ENCODE measurements around the gene ADGRL1. TPM values are rescaled to one million over a fixed set of nuclear protein-coding genes. Genes with fewer than 3 reads are reported as not detected.

ADGRL1 gene
- total RNA-seq, 1 experiment from 2014 or later, result 88.6 TPM

DNA sequence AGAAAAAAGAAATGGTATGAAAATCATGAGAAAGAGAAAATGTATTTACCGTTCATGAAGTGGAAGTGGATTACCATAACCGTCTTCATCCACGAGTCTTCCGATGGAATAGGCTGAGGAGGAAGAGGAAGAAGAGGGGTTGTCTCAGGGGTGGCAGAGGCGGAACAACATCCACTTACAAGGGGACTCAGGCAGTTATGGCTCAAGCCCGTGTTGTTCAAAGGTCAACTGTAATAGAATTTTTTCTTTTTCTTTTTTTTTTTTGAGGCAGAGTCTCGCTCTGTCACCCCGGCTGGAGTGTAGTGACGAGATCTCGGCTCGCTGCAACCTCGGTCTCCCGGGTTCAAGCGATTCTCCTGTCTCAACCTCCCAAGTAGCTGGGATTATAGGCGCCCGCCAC, 16.9 kb upstream of the ADGRL1 start:
- no peak overlapping the region for H3K4me2 ChIP-seq (ENCODE audit: low read length)
- intact Hi-C loops (cut with micrococcal nuclease), result no loop called here
- ChIA-PET RAD21 (ENCODE audit: low non-redundant PET in 1 of 2, low total read pairs in 2 of 2, uncharacterized antibody in 2 of 2, unreplicated experiment in 2 of 2) (no interaction called here), POLR2A (no interaction called here), CTCF (no interaction called here)
- H3K4me3 ChIP-seq (replicated peaks in 1 of 2; ENCODE audit: low read depth in 1 of 2, low read length in 2 of 2), result no peak overlapping the region
- H3K9ac ChIP-seq (ENCODE audit: low read length), result no peak overlapping the region
- BruUV-seq (replicated peaks), result no TSS peak
- ATAC-seq (no peak), DNase-seq (ENCODE audit: low read depth, low spot score) (no peak)
- no peaks in the 10 kb centered on the region for H3K9me2 ChIP-seq (ENCODE audit: insufficient read depth)
- H3K4me1 ChIP-seq (ENCODE audit: control insufficient read depth in 1 of 2, insufficient read depth in 2 of 2, low read length in 2 of 2), result peaks cover 9 to 18% of the 10 kb centered on the region in 2 experiments; a peak in 3 of 4 replicates
- TF ChIP-seq, protein P1, sequence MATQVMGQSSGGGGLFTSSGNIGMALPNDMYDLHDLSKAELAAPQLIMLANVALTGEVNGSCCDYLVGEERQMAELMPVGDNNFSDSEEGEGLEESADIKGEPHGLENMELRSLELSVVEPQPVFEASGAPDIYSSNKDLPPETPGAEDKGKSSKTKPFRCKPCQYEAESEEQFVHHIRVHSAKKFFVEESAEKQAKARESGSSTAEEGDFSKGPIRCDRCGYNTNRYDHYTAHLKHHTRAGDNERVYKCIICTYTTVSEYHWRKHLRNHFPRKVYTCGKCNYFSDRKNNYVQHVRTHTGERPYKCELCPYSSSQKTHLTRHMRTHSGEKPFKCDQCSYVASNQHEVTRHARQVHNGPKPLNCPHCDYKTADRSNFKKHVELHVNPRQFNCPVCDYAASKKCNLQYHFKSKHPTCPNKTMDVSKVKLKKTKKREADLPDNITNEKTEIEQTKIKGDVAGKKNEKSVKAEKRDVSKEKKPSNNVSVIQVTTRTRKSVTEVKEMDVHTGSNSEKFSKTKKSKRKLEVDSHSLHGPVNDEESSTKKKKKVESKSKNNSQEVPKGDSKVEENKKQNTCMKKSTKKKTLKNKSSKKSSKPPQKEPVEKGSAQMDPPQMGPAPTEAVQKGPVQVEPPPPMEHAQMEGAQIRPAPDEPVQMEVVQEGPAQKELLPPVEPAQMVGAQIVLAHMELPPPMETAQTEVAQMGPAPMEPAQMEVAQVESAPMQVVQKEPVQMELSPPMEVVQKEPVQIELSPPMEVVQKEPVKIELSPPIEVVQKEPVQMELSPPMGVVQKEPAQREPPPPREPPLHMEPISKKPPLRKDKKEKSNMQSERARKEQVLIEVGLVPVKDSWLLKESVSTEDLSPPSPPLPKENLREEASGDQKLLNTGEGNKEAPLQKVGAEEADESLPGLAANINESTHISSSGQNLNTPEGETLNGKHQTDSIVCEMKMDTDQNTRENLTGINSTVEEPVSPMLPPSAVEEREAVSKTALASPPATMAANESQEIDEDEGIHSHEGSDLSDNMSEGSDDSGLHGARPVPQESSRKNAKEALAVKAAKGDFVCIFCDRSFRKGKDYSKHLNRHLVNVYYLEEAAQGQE (IDR thresholded peaks at IDR 0.05; ENCODE audit: low read depth), result no peak
- no peak for TF ChIP-seq JUND (IDR thresholded peaks at IDR 0.05)
- no peak for TF ChIP-seq EGR1 (IDR thresholded peaks at IDR 0.05; ENCODE audit: low read depth)
- TF ChIP-seq MAX (IDR thresholded peaks at IDR 0.05), result no peak
- TF ChIP-seq ZNF274 (IDR thresholded peaks at IDR 0.05; ENCODE audit: low read depth, low read length), result no peak
- TF ChIP-seq TCF7L2 (IDR thresholded peaks at IDR 0.05; ENCODE audit: borderline replicate concordance, extremely low read depth, insufficient read depth, insufficient read length), result no peak
- TF ChIP-seq FOSL1 (IDR thresholded peaks at IDR 0.05; ENCODE audit: low read depth), result no peak
- no peak for TF ChIP-seq ELF1 (IDR thresholded peaks at IDR 0.05; ENCODE audit: borderline replicate concordance, low read depth)
- no peak for TF ChIP-seq CEBPB (IDR thresholded peaks at IDR 0.05; ENCODE audit: low read depth)
- TF ChIP-seq YY1 (IDR thresholded peaks at IDR 0.05; ENCODE audit: extremely low read depth, insufficient replicate concordance, low read depth, low read length), result no peak
- TF ChIP-seq, protein P2, sequence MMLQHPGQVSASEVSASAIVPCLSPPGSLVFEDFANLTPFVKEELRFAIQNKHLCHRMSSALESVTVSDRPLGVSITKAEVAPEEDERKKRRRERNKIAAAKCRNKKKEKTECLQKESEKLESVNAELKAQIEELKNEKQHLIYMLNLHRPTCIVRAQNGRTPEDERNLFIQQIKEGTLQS (IDR thresholded peaks at IDR 0.05), result no peak
- TF ChIP-seq EZH2 (IDR thresholded peaks at IDR 0.05), result no peak
- no peak for TF ChIP-seq SIN3A (IDR thresholded peaks at IDR 0.05; ENCODE audit: low read depth)
- no peaks in the 10 kb centered on the region for H3K79me2 ChIP-seq (ENCODE audit: insufficient read depth, low read length)
- H3K9me3 ChIP-seq (ENCODE audit: control insufficient read depth in 1 of 2, insufficient read depth in 1 of 2, low read depth in 1 of 2, low read length in 2 of 2), result no peaks in the 10 kb centered on the region
- no peaks in the 10 kb centered on the region for H3K36me3 ChIP-seq (ENCODE audit: control insufficient read depth in 1 of 2, insufficient read depth in 2 of 2, low read length in 2 of 2)
- H3K27ac ChIP-seq (ENCODE audit: low read depth, low read length), result no peak overlapping the region
- no peaks in the 10 kb centered on the region for H4K20me1 ChIP-seq (ENCODE audit: insufficient read depth)
- H2AFZ ChIP-seq (ENCODE audit: low read depth, low read length, poor library complexity, severe bottlenecking), result no peak overlapping the region
- H3K27me3 ChIP-seq (ENCODE audit: insufficient read depth, low read length), result no peaks in the 10 kb centered on the region
